Measurements from ENCODE around the gene PDX1. TPM values are rescaled to one million over a fixed set of nuclear protein-coding genes. Genes with fewer than 3 reads are reported as not detected.
A peak's percentile ranks its signal among the peaks of the same experiment; 100 is the strongest.

Gene PDX1
- total RNA-seq, 2 experiments from 2014 or later: not detected

- H3K9me3 Mint-ChIP-seq: no peaks in the 10 kb centered on the region
- no peak overlapping the region for H3K27ac Mint-ChIP-seq
- peaks cover 5% of the 10 kb centered on the region for H3K4me1 Mint-ChIP-seq
- ChIA-PET POLR2A (no interaction called here), CTCF (interaction anchor here (1.5 kb wide), 1 partner anchor 19 kb away, joined by 4 read pairs; no protein-coding TSS in a partner anchor)
- H3K27me3 Mint-ChIP-seq: peaks cover 85% of the 10 kb centered on the region
- DNase-seq: no peak
- H3K4me3 Mint-ChIP-seq: no peak overlapping the region
- no peaks in the 10 kb centered on the region for H3K36me3 Mint-ChIP-seq (ENCODE audit: low read depth)
Observed at GRCh38 chr13:27965343-27965739, 45.5 kb downstream of the PDX1 start.

- Mint-ChIP-seq H3K27ac (no peak overlapping the region), H3K36me3 (ENCODE audit: low read depth) (no peaks in the 10 kb centered on the region), H3K9me3 (no peaks in the 10 kb centered on the region), H3K4me3 (no peak overlapping the region), H3K4me1 (peaks cover 5% of the 10 kb centered on the region), H3K27me3 (peaks cover 89% of the 10 kb centered on the region)
- no peak for DNase-seq
- POLR2A ChIA-PET: no interaction called here
- CTCF ChIA-PET: interaction anchor here (1.2 to 1.5 kb wide), 2 partner anchors 10 to 18 kb away, joined by 3 to 4 read pairs; no protein-coding TSS in a partner anchor
Observed at GRCh38 chr13:27965740-27966640, 46.2 kb downstream of the PDX1 start.

DNA sequence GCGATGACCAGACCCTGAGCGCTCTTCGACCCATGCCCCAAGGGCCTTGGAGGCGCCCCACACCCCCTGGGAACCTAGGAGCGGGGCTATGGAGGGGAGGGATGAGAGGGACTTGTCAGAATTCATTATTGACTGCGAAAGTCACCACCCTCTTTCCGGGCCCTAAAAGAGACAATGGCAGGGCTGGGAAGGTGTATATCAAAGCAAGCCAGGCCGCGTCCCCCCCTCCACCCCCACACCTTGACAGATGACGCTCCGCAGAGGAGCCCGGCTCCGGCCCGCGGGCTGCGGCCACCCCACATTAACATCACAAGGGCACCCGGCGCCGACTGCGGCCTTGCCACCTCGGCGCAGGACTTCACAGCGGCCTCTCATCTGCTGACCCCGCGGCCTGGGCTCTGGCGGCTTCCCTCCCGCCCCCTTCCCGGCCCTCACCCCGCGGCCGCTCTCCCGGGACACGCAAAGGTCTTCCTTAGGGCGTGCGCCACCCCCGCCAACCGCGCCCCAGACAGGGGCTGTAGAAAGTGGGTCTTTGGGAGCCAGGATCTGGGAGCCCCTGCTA is 46.9 kb downstream of the PDX1 start:
- no peak overlapping the region for H3K27ac Mint-ChIP-seq
- no peaks in the 10 kb centered on the region for H3K36me3 Mint-ChIP-seq (ENCODE audit: low read depth)
- ChIA-PET CTCF (interaction anchor here (1.2 to 2.0 kb wide), 2 partner anchors 9 to 140 kb away, joined by 3 to 6 read pairs; no protein-coding TSS in a partner anchor), POLR2A (no interaction called here)
- H3K4me3 Mint-ChIP-seq: no peak overlapping the region
- H3K9me3 Mint-ChIP-seq: no peaks in the 10 kb centered on the region
- peaks cover 89% of the 10 kb centered on the region for H3K27me3 Mint-ChIP-seq
- H3K4me1 Mint-ChIP-seq: peaks cover 5% of the 10 kb centered on the region
- no peak for DNase-seq

DNA sequence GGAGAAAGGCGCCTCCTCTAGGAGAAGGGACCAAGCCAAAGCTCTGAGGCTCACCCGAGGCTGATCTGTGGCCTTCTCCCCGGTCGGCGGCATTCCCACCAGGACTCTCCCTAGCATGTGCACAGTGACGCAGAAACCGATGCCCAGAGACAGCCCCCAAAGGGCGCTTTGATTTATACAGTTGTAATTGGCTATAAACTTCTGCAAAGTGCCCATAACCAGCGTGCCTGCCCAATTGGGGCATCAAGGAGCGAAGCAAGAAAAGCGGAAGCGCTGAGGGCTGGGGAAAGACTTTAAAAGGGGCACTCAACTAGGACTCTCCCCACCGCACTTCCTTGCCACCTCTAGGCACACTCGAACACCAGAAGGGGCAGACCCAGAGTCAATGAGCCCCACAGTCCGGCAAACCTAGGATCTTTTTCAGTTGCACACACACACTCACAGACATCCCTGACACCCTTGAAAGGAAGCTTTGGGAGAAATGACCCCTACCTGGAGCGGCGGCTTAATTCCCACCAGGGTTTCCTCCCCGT is 47.5 kb downstream of the PDX1 start:
- ChIA-PET CTCF (interaction anchor here (0.6 to 2.0 kb wide), 3 partner anchors 9 to 141 kb away, joined by 3 to 6 read pairs (median 4); no protein-coding TSS in a partner anchor), POLR2A (no interaction called here)
- no peaks in the 10 kb centered on the region for H3K36me3 Mint-ChIP-seq (ENCODE audit: low read depth)
- H3K27ac Mint-ChIP-seq: no peak overlapping the region
- DNase-seq: no peak
- peaks cover 5% of the 10 kb centered on the region for H3K4me1 Mint-ChIP-seq
- H3K4me3 Mint-ChIP-seq: peak overlapping the region; percentile 30
- no peaks in the 10 kb centered on the region for H3K9me3 Mint-ChIP-seq
- H3K27me3 Mint-ChIP-seq: peaks cover 86% of the 10 kb centered on the region

GRCh38 chr13:27967736-27968315 is 48.0 kb downstream of the PDX1 start:
- peaks cover 5% of the 10 kb centered on the region for H3K4me1 Mint-ChIP-seq
- no peaks in the 10 kb centered on the region for H3K36me3 Mint-ChIP-seq (ENCODE audit: low read depth)
- H3K9me3 Mint-ChIP-seq: no peaks in the 10 kb centered on the region
- ChIA-PET POLR2A (no interaction called here), CTCF (interaction anchor here (0.6 to 2.0 kb wide), 2 partner anchors 61 to 141 kb away, joined by 4 to 6 read pairs; no protein-coding TSS in a partner anchor)
- H3K27me3 Mint-ChIP-seq: peaks cover 85% of the 10 kb centered on the region
- DNase-seq: no peak
- peak overlapping the region; percentile 30 for H3K4me3 Mint-ChIP-seq
- no peak overlapping the region for H3K27ac Mint-ChIP-seq

GRCh38 chr13:27968316-27969081 is 48.7 kb downstream of the PDX1 start:
- Mint-ChIP-seq H3K4me3 (no peak overlapping the region), H3K27ac (no peak overlapping the region), H3K4me1 (peaks cover 5% of the 10 kb centered on the region), H3K36me3 (ENCODE audit: low read depth) (no peaks in the 10 kb centered on the region), H3K9me3 (no peaks in the 10 kb centered on the region), H3K27me3 (peaks cover 84% of the 10 kb centered on the region)
- ChIA-PET CTCF (interaction anchor here (1.7 to 2.0 kb wide), 2 partner anchors 142 to 174 kb away, joined by 5 to 6 read pairs; no protein-coding TSS in a partner anchor), POLR2A (no interaction called here)
- no peak for DNase-seq

- Mint-ChIP-seq H3K27ac (peak within 1 kb of the TSS; percentile 2), H3K4me3 (peak within 1 kb of the TSS; percentile 4), H3K9me3 (no peaks in the 10 kb centered on the region), H3K4me1 (peaks cover 5% of the 10 kb centered on the region), H3K27me3 (peaks cover 84% of the 10 kb centered on the region), H3K36me3 (ENCODE audit: low read depth) (no peaks in the 10 kb centered on the region)
- ChIA-PET POLR2A (no interaction called here), CTCF (interaction anchor here (1.7 kb wide), 1 partner anchor 174 kb away, joined by 5 read pairs; no protein-coding TSS in a partner anchor)
- no peak for DNase-seq
Observed at GRCh38 chr13:27969082-27969865, 49.5 kb downstream of the PDX1 start, which contains the start of gene CDX2. Gene CDX2, minus strand, starts transcription at chr13:27969315. Its CDS starts 309 bp downstream, at chr13:27969006.

DNA sequence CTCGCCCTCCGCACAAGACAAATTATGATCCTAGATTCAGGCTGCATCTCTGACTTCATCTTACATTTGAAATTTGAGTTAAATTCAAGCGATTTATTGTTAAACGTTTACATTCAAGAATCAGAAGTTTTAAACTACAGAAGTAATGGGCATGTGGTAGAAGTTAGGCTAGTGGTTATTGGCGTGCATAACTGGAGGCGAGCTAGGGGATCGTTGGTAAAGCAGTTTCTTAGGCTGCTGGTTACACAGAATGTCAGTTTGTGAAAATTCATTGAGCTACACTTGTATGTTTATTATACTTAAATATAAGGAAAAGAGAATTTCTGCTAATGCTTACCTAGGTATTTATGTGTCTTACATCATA is 50.0 kb downstream of the PDX1 start:
- H3K4me3 Mint-ChIP-seq: no peak overlapping the region
- H3K27me3 Mint-ChIP-seq: peaks cover 86% of the 10 kb centered on the region
- no peaks in the 10 kb centered on the region for H3K9me3 Mint-ChIP-seq
- H3K4me1 Mint-ChIP-seq: peaks cover 5% of the 10 kb centered on the region
- POLR2A ChIA-PET: no interaction called here
- no peaks in the 10 kb centered on the region for H3K36me3 Mint-ChIP-seq (ENCODE audit: low read depth)
- no peak for DNase-seq
- H3K27ac Mint-ChIP-seq: peak overlapping the region; percentile 2
- CTCF ChIA-PET: interaction anchor here (1.7 kb wide), 1 partner anchor 175 kb away, joined by 5 read pairs; no protein-coding TSS in a partner anchor

GRCh38 chr13:27970382-27971235 is 50.8 kb downstream of the PDX1 start:
- H3K36me3 Mint-ChIP-seq (ENCODE audit: low read depth): no peaks in the 10 kb centered on the region
- ChIA-PET CTCF (interaction anchor here (1.3 kb wide), 1 partner anchor 15 kb away, joined by 4 read pairs; no protein-coding TSS in a partner anchor), POLR2A (no interaction called here)
- H3K4me1 Mint-ChIP-seq: peaks cover 7% of the 10 kb centered on the region
- no peaks in the 10 kb centered on the region for H3K9me3 Mint-ChIP-seq
- H3K27me3 Mint-ChIP-seq: peaks cover 86% of the 10 kb centered on the region
- no peak overlapping the region for H3K4me3 Mint-ChIP-seq
- no peak for DNase-seq
- no peak overlapping the region for H3K27ac Mint-ChIP-seq

GRCh38 chr13:27971236-27971645 is 51.4 kb downstream of the PDX1 start:
- Mint-ChIP-seq H3K9me3 (no peaks in the 10 kb centered on the region), H3K27me3 (peaks cover 86% of the 10 kb centered on the region), H3K27ac (no peak overlapping the region), H3K4me1 (peaks cover 8% of the 10 kb centered on the region), H3K4me3 (no peak overlapping the region), H3K36me3 (ENCODE audit: low read depth) (no peaks in the 10 kb centered on the region)
- POLR2A ChIA-PET: no interaction called here
- CTCF ChIA-PET: interaction anchor here (1.3 kb wide), 1 partner anchor 15 kb away, joined by 4 read pairs; no protein-coding TSS in a partner anchor
- no peak for DNase-seq

All from activated CD4-positive, alpha-beta T cell treated with anti-CD3 and anti-CD28 coated beads, Interleukin-2, amount 10 ng/mL, durations not matched to agents 7 days and 5 days (primary cell).